ENCODE results near the gene ZFP92.

Gene ZFP92

GRCh38 chrX:153455571-153455970 lies 44.3 kb downstream of the ZFP92 start:
- no peak for DNase-seq (ENCODE audit: low spot score)

GRCh38 chrX:153456161-153456560 lies 44.9 kb downstream of the ZFP92 start:
- DNase-seq (ENCODE audit: low spot score), result no peak

- no peak for DNase-seq (ENCODE audit: low spot score)
Measured at GRCh38 chrX:153456704-153457103, 45.4 kb downstream of the ZFP92 start.

GRCh38 chrX:153457136-153457825 lies 46.0 kb downstream of the ZFP92 start:
- no peak for DNase-seq (ENCODE audit: low spot score)

GRCh38 chrX:153457827-153458466 lies 46.7 kb downstream of the ZFP92 start:
- DNase-seq (ENCODE audit: low spot score), result no peak

- no peak for DNase-seq (ENCODE audit: low spot score)
Measured at GRCh38 chrX:153458476-153458875, 47.2 kb downstream of the ZFP92 start.

GRCh38 chrX:153459986-153460385 lies 48.7 kb downstream of the ZFP92 start:
- no peak for DNase-seq (ENCODE audit: low spot score)

- DNase-seq (ENCODE audit: low spot score), result peak; percentile 22
Measured at GRCh38 chrX:153460826-153461225, 49.6 kb downstream of the ZFP92 start.
